NCI-H2196 treated with DMSO at 0.1 percent for 48 hours (cell line): ENCODE data around the gene GPR25.

ENCODE experiments used
- DNase-seq: peaks from one replicate; lab custom pipeline; 2025; ENCODE audit not compliant: unreplicated experiment; lab: John Stamatoyannopoulos, UW

GPR25 gene

GRCh38 chr1:200872446-200873115 lies at the start of gene GPR25:
GPR25 (plus strand) TSS chr1:200872981; CDS start chr1:200873038, 57 bp downstream.
- DNase-seq = no peak

GRCh38 chr1:200831091-200831490 lies 41.7 kb upstream of the GPR25 start:
- no peak for DNase-seq

GRCh38 chr1:200834383-200834782 lies 38.4 kb upstream of the GPR25 start:
- no peak for DNase-seq

- no peak for DNase-seq
These were observed 36.6 kb upstream of the GPR25 start for GRCh38 chr1:200836213-200836612.

GRCh38 chr1:200837931-200838571 lies 34.7 kb upstream of the GPR25 start:
- peak; percentile 11 for DNase-seq

DNA sequence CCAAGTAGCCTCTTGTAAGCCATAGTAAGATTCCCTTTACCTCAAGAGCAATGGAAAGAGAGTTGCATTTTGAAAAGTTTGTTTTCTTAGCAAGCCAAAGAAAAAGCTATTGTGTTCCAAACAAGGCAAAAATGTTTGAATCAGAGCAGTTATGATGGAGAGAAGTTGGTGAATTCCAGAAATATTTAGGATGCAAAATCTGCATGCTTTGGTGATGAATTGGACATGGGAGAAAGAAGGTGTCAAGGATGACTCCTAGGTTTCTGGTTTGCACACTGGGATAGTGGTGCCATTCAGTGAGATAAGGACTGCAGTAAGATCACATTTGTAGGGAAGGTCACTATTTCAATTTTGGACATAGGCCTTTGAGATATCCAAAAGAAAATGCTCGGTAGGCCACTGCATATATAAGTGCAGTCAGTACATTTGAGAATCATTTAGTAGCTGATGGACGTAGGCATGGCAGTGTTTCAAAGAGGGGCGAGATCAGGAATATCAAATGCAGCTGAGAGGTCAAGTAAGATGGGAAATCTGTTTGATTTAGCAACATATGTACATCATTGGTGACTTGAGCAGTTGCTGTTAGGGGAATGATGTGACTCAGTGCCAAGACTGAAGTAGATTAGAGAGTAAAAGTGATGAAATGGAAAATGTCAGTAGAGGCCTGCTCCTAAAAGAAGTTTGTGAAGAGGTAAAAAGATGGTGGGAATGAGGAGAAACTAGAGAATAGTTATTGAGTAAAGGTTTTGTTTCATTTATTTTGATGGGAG lies 33.9 kb upstream of the GPR25 start:
- DNase-seq = no peak

- DNase-seq = no peak
These were observed 27.4 kb upstream of the GPR25 start for GRCh38 chr1:200845360-200845759.

GRCh38 chr1:200846398-200846797 lies 26.4 kb upstream of the GPR25 start:
- no peak for DNase-seq

DNA sequence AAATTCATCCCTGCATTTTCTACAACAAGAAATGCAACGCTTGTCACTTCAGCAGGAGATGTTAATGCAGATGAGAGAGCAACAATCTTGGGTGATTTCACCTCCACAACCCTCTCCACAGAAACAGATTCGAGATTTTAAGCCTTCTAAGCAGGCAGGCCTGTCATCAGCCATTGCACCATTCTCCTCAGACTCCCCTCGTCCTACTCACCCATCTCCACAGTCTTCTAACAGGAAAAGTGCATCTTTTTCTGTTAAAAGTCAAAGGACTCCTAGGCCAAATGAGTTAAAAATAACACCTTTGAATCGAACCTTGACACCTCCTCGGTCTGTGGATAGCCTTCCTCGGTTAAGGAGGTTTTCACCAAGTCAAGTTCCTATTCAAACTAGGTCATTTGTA lies 23.4 kb upstream of the GPR25 start:
- DNase-seq = no peak

DNA sequence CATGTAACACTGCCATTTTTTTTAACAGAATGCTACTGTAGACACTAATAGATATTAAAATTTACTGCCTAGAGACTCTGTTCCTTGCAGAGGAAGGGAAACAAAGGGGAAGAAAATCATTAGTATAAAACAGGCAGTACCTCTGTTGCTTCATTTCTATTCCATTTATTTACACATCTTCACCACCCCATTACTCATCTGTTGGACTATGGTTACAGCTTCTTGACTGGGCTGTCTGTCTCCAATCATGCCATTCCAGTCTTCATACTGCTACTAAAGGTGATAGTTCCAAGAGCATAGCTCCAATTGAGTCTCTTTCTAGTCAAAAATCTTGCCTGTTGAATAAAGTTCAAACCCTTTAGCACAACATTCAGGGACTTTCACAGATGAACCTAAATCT lies 22.2 kb upstream of the GPR25 start:
- DNase-seq = no peak

DNA sequence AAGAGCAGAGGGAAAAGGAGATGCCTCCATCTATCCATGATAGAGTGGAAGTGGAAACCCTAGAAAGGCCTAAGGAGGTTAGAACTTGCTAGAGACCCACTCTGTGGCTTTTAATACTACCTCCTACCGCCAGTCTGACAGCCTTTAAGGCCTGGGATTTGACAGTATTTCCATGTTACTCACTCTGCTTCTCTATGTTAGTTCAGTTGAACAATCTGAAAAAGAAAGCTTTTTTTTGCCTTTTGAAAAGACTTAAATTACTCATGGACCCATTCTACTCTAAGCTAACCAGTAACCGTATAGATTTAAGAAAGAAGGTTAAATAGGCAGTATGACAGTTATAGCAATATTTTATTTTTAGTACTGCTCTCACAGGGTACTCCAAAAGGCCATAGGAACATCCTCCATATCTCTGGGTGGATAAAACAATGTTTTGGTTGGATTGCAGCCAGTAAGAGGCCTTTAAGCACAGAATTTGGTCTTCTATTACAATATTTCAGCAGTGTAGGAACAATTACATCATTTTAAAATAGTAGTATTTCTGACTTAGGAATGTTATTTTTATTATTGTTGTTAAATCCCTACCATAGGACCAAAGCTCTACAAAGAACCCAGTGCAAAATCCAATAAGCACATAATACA lies 15.9 kb upstream of the GPR25 start:
- DNase-seq = no peak

DNA sequence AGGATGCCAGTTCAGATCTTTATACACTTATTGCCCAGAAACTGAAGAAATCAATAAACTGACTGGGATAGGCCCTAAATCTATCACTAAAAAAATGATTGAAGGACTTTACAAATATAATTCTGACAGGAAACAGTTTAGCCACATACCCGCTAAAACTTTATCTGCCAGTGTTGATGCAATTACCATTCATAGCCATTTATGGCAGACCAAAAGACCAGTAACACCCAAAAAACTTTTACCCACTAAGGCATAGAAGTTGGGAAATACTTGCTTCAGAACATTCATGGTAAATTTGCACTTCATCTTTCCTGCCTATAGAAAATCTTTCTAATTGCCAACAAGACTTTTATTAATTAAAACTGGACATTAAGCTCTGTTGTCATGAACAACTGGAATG lies 15.0 kb upstream of the GPR25 start:
- DNase-seq = no peak

DNA sequence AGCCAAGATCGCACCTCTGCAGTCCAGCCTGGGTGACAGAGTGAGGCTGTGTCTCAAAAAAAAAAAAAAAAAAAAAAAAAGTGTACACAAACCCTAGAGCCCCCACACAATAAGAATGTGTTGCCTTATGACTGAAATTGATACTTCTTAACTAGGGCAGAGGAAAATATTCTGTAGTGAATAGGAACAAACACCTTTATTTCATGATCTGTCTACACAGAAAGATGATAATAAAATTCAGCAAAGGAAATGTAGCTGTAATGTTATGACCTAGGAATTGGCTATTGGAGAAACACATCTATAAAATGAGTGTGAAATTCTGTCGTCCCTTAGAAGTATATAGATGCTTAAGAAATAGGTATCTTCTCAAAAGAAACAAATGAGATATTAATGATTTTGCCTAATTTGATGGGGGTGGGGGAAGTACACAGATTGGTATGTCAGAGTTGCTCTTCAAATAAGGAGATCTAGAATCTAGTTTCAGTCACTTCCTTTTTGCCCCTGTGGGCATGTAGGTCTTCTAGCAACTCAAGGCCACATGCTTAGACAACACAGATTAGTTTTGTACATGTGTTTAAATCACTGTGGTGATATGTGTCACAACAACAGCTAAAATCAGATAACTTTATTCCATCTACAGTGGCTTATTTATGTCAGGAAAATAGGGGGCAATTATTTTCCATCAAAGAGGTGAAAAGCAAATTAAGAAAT lies 10.7 kb upstream of the GPR25 start:
- no peak for DNase-seq

- DNase-seq = no peak
These were observed 9.9 kb upstream of the GPR25 start for GRCh38 chr1:200862713-200863415.

DNA sequence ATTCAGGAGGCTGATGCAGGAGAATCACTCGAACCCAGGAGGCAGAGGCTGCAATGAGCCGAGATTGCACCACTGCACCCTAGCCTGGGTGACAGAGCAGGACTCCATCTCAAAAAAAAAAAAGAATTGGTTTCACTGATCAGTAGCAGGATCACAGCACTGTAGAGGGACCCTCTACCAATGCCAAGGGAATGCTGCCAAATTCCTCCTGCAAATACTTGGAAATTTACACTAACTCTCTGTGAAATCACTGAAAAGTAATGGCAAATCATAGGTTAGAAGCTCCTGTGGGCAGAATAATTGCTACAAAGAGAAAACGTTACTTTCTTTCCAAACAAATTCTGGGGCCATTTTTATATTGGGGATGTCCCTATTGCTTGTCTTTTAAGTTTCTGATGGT lies 6.7 kb upstream of the GPR25 start:
- DNase-seq = no peak

- DNase-seq = no peak
These were observed 6.3 kb upstream of the GPR25 start for GRCh38 chr1:200866521-200866920.

DNA sequence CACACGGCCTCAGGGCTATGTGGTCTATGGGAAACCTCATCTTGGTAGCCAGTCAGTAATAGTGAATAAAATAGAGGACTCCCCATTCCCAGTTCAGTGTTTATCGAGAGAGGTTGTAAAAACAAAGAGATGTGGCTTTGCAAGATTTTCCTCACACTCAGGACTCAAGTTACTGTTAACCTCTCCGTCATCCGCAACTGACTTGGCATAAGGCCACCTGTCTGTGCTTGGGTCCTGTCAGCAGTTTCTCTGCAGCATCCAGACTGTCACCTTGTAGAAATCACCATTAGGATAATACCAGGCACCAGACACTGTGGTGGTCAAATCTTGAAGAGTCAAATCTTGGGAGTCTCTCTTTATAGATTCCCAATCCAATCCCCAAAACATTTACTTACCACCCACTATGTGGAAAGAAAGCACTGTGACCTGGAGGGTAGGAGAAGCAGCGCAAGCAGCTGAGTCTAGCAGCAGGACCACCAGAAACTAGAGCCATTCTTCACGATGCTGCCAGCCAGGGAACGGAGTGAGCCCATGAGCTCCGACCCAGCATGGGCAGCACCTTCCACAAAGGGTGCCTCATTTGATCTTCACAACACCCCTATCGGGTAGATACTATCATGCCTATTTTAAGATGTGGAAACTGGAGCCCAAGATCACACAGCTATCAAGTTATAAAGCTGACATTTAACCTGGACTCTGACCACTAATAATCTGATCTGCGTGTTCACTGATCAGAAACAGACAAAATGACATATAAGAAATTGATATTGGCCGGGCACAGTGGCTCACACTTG lies 5.6 kb upstream of the GPR25 start:
- no peak for DNase-seq

DNA sequence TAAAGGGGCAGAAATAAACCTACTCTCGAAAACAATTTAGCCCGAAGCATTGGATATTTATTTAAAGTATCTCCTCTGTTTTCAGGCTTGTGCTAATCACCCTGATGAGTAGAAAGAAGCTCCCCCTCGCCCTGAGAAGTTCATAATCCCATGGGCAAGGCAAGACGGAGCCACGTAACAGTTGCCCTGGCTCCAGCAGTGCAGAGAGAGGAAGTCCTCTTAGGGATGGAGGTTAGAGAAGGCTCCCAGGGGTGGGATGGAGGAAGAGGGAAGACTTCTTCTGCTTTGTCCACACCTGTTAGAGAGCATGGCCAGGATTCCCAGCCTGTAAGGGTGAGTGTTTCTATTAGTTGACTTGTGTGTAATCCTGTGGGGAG lies 3.4 kb upstream of the GPR25 start:
- DNase-seq = no peak

GRCh38 chr1:200869753-200870391 lies 2.9 kb upstream of the GPR25 start:
- no peak for DNase-seq
